HG03565 (cell line): Measurements from ENCODE around the gene ITPR1.

Experiments
- ATAC-seq: cut with Tn5 transposase; IDR thresholded peaks from one replicate; pipeline ENCODE4 v1.9.1; 2021; ENCODE audit warnings: mild to moderate bottlenecking, moderate library complexity; ENCODE audit not compliant: unreplicated experiment

Gene ITPR1

GRCh38 chr3:4711680-4711992 lies 218.5 kb downstream of the ITPR1 start:
- ATAC-seq: no peak

GRCh38 chr3:4712109-4712508 lies 219.0 kb downstream of the ITPR1 start:
- no peak for ATAC-seq

- ATAC-seq: no peak
These were observed 220.9 kb downstream of the ITPR1 start for GRCh38 chr3:4714045-4714444.

- no peak for ATAC-seq
These were observed 223.1 kb downstream of the ITPR1 start for GRCh38 chr3:4716266-4716665.

- ATAC-seq: no peak
These were observed 223.7 kb downstream of the ITPR1 start for GRCh38 chr3:4716706-4717362.

GRCh38 chr3:4717363-4717740 lies 224.2 kb downstream of the ITPR1 start:
- ATAC-seq: no peak

- no peak for ATAC-seq
These were observed 225.1 kb downstream of the ITPR1 start for GRCh38 chr3:4718179-4718736.

- ATAC-seq: no peak
These were observed 225.9 kb downstream of the ITPR1 start for GRCh38 chr3:4719046-4719501.

- ATAC-seq: no peak
These were observed 227.3 kb downstream of the ITPR1 start for GRCh38 chr3:4720316-4721075.

- ATAC-seq: no peak
These were observed 228.4 kb downstream of the ITPR1 start for GRCh38 chr3:4721511-4721911.

- ATAC-seq: no peak
These were observed 229.0 kb downstream of the ITPR1 start for GRCh38 chr3:4722103-4722502.

GRCh38 chr3:4724051-4724629 lies 231.0 kb downstream of the ITPR1 start:
- no peak for ATAC-seq

- ATAC-seq: no peak
These were observed 233.4 kb downstream of the ITPR1 start for GRCh38 chr3:4726549-4726948.

GRCh38 chr3:4729061-4729973 lies 236.2 kb downstream of the ITPR1 start:
- no peak for ATAC-seq

- no peak for ATAC-seq
These were observed 237.6 kb downstream of the ITPR1 start for GRCh38 chr3:4730719-4731118.

- ATAC-seq: no peak
These were observed 238.5 kb downstream of the ITPR1 start for GRCh38 chr3:4731543-4732111.

- ATAC-seq: no peak
These were observed 239.8 kb downstream of the ITPR1 start for GRCh38 chr3:4732925-4733324.

GRCh38 chr3:4734454-4734853 lies 241.3 kb downstream of the ITPR1 start:
- ATAC-seq: no peak

GRCh38 chr3:4735243-4735642 lies 242.1 kb downstream of the ITPR1 start:
- no peak for ATAC-seq

GRCh38 chr3:4736284-4736861 lies 243.2 kb downstream of the ITPR1 start:
- no peak for ATAC-seq
